Astrocyte (in vitro differentiated cells and primary cell): Measurements from ENCODE around the gene SOX1. TPM values are rescaled to one million over a fixed set of nuclear protein-coding genes. Genes with fewer than 3 reads are reported as not detected.
A peak's percentile ranks its signal among the peaks of the same experiment; 100 is the strongest.

Experiments
- DNase-seq: peaks from one replicate; pipeline ENCODE4 v3.0.0-alpha.2; 2010; ENCODE audit warnings: low read depth
- FAIRE-seq: peaks from 2 replicates; lab custom pipeline; 2011; peaks lifted over from hg19 to GRCh38; lab: Jason Lieb, UNC
- H2AFZ ChIP-seq: 2 replicates; pipeline ENCODE4 v1.6.0; 2012; ENCODE audit warnings: low read depth, low read length, inconsistent platforms
- H3K27ac ChIP-seq: 2 replicates; pipeline ENCODE4 v1.5.1; 2011; ENCODE audit warnings: low read depth, low read length, inconsistent platforms
- H3K27me3 ChIP-seq: 2 replicates; pipeline ENCODE4 v1.6.0; 2011; ENCODE audit warnings: low read length, inconsistent platforms; ENCODE audit not compliant: insufficient read depth
- H3K36me3 ChIP-seq: 2 replicates; pipeline ENCODE4 v1.5.1; 2011; ENCODE audit warnings: low read length, inconsistent platforms; ENCODE audit not compliant: insufficient read depth
- H3K4me1 ChIP-seq: 2 replicates; pipeline ENCODE4 v1.5.1; 2011; ENCODE audit warnings: low read length, inconsistent platforms; ENCODE audit not compliant: insufficient read depth
- H3K4me2 ChIP-seq: 2 replicates; pipeline ENCODE4 v1.6.0; 2012; ENCODE audit warnings: low read length, inconsistent platforms
- H3K4me3 ChIP-seq: 2 replicates; pipeline ENCODE4 v1.5.1; 2011; ENCODE audit warnings: low read depth, mild to moderate bottlenecking, low read length, inconsistent platforms; ENCODE audit not compliant: insufficient read depth
- H3K79me2 ChIP-seq: 2 replicates; pipeline ENCODE4 v1.6.0; 2012; ENCODE audit warnings: mild to moderate bottlenecking, low read length, inconsistent platforms; ENCODE audit not compliant: insufficient read depth
- H3K9ac ChIP-seq: 2 replicates; pipeline ENCODE4 v1.6.0; 2012; ENCODE audit warnings: mild to moderate bottlenecking, low read length, inconsistent platforms
- H3K9me3 ChIP-seq: 2 replicates; pipeline ENCODE4 v1.5.1; 2012; ENCODE audit warnings: low read depth, mild to moderate bottlenecking, low read length, inconsistent platforms; ENCODE audit not compliant: insufficient read depth
- H4K20me1 ChIP-seq: 2 replicates; pipeline ENCODE4 v1.6.0; 2012; ENCODE audit warnings: low read length, inconsistent platforms; ENCODE audit not compliant: insufficient read depth
- H3K27ac Mint-ChIP-seq: one replicate; pipeline ENCODE4 v1.8.0; 2021; ENCODE audit warnings: mild to moderate bottlenecking, mixed read lengths; ENCODE audit not compliant: unreplicated experiment
- H3K27me3 Mint-ChIP-seq: one replicate; pipeline ENCODE4 v1.8.0; 2021; ENCODE audit warnings: low read depth, mixed read lengths; ENCODE audit not compliant: unreplicated experiment
- H3K36me3 Mint-ChIP-seq: one replicate; pipeline ENCODE4 v1.8.0; 2021; ENCODE audit warnings: low read depth, mixed read lengths; ENCODE audit not compliant: unreplicated experiment
- H3K4me1 Mint-ChIP-seq: one replicate; pipeline ENCODE4 v1.8.0; 2021; ENCODE audit warnings: low read depth, mixed read lengths; ENCODE audit not compliant: unreplicated experiment
- H3K4me3 Mint-ChIP-seq: one replicate; pipeline ENCODE4 v1.8.0; 2021; ENCODE audit warnings: mild to moderate bottlenecking, moderate library complexity, mixed read lengths; ENCODE audit not compliant: unreplicated experiment
- H3K9me3 Mint-ChIP-seq: one replicate; pipeline ENCODE4 v1.8.0; 2021; ENCODE audit warnings: mild to moderate bottlenecking, mixed read lengths; ENCODE audit not compliant: unreplicated experiment
- CTCF ChIP-seq: IDR thresholded peaks from 2 replicates; pipeline ENCODE4 v1.5.1; 2011; ENCODE audit warnings: low read depth, mild to moderate bottlenecking, inconsistent platforms, low read length, moderate library complexity; ENCODE audit not compliant: insufficient read depth
- EZH2 ChIP-seq: IDR thresholded peaks from 2 replicates; pipeline ENCODE4 v1.6.1; 2012; ENCODE audit warnings: mild to moderate bottlenecking, low read length, inconsistent platforms; ENCODE audit not compliant: insufficient read depth
- total RNA-seq: library from RNA; stranded (reverse); gene quantifications from 2 replicates; pipeline ENCODE4 v1.2.1, GENCODE V29; 2021

The SOX1 gene
- total RNA-seq, 1 donor from 2014 or later = not detected

DNA sequence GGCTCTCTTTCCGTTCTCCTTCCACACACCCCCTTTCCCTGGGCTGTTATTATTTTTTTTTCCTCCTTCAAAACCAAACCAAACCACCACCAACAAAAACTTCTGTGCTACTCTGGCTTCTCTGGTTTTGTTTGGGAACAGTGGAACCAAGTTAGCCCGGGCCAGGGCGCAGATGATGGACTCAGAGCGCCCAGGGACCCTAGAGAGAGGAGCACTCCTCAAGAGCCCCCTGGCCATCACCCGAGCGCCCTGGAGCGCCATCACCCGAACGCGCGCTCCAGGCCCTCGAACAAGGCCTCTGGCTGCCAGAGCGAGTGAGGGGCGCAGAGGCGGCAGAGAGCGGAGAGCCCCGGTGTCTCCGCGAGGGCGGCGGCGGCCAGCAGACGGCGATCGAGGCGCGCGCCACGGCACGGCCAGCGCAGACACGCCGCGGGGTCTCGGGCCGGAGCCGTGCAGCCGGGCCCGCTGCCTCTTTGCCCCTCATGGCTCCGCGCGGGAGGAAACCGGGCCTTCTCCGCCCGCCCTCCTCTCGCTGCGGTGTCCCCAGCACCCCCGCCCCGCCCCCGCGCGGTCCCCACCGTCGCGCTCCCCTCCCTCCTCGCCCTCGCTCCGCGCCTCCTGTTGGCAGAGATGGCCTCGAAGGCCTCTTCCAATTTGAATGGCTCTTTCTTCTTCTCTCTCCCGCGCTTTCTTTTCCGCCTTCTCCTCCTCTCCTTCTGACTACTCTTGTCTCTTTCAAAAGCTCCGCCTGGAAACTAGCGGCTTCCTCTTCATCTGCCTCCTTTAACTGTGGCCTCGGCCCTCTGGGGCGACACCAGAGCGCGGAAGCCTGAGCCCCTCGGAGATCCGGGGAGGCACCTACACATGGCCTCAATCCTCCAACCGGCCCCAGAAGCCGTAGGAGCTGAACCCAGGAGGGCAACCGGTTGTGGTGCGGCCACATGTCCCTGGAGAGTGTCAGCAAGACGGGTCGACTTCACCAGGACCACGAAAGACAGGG is 4.1 kb upstream of the SOX1 start:
- Histone ChIP-seq H3K4me2 (no peak overlapping the region), H3K27ac (no peak overlapping the region), H3K4me1 (no peaks in the 10 kb centered on the region), H3K36me3 (no peaks in the 10 kb centered on the region), H2AFZ (no peak overlapping the region), H3K9ac (no peak overlapping the region), H3K79me2 (no peaks in the 10 kb centered on the region), H4K20me1 (no peaks in the 10 kb centered on the region), H3K4me3 (no peak overlapping the region), H3K27me3 (peaks cover 69% of the 10 kb centered on the region), H3K9me3 (no peaks in the 10 kb centered on the region)
- no peaks in the 10 kb centered on the region for H3K4me1 Mint-ChIP-seq
- H3K4me3 Mint-ChIP-seq = no peak overlapping the region
- H3K9me3 Mint-ChIP-seq = peaks cover 24% of the 10 kb centered on the region
- FAIRE-seq (no peak), DNase-seq (no peak)
- H3K27ac Mint-ChIP-seq = peak overlapping the region; percentile 73
- H3K27me3 Mint-ChIP-seq = peaks cover 75% of the 10 kb centered on the region
- TF ChIP-seq CTCF = no peak
- peak; percentile 32 for TF ChIP-seq EZH2
- no peaks in the 10 kb centered on the region for H3K36me3 Mint-ChIP-seq

- Histone ChIP-seq H4K20me1 (no peaks in the 10 kb centered on the region), H3K4me1 (no peaks in the 10 kb centered on the region), H3K36me3 (no peaks in the 10 kb centered on the region), H3K27ac (no peak overlapping the region), H3K4me2 (no peak overlapping the region), H3K9ac (no peak overlapping the region), H2AFZ (no peak overlapping the region), H3K9me3 (no peaks in the 10 kb centered on the region), H3K79me2 (no peaks in the 10 kb centered on the region), H3K4me3 (no peak overlapping the region), H3K27me3 (peaks cover 68% of the 10 kb centered on the region)
- FAIRE-seq (no peak), DNase-seq (no peak)
- H3K9me3 Mint-ChIP-seq = peaks cover 25% of the 10 kb centered on the region
- H3K27ac Mint-ChIP-seq = no peak overlapping the region
- no peaks in the 10 kb centered on the region for H3K4me1 Mint-ChIP-seq
- no peak overlapping the region for H3K4me3 Mint-ChIP-seq
- H3K36me3 Mint-ChIP-seq = no peaks in the 10 kb centered on the region
- H3K27me3 Mint-ChIP-seq = peaks cover 66% of the 10 kb centered on the region
- no peak for TF ChIP-seq CTCF
- peak; percentile 56 for TF ChIP-seq EZH2
Observed at GRCh38 chr13:112063807-112064206, 3.1 kb upstream of the SOX1 start.

- TF ChIP-seq EZH2 (peak; percentile 9), CTCF (no peak)
- no peak overlapping the region for H3K27ac ChIP-seq
- DNase-seq (no peak), FAIRE-seq (no peak)
- H3K4me2 ChIP-seq = no peak overlapping the region
- peaks cover 68% of the 10 kb centered on the region for H3K27me3 ChIP-seq
- H3K9me3 ChIP-seq = no peaks in the 10 kb centered on the region
- H3K9ac ChIP-seq = no peak overlapping the region
- Mint-ChIP-seq H3K4me1 (no peaks in the 10 kb centered on the region), H3K36me3 (peaks cover under 1% of the 10 kb centered on the region), H3K27me3 (peaks cover 66% of the 10 kb centered on the region), H3K9me3 (peaks cover 28% of the 10 kb centered on the region), H3K27ac (no peak overlapping the region), H3K4me3 (no peak overlapping the region)
- H3K4me3 ChIP-seq = no peak overlapping the region
- no peaks in the 10 kb centered on the region for H3K36me3 ChIP-seq
- no peak overlapping the region for H2AFZ ChIP-seq
- no peaks in the 10 kb centered on the region for H3K79me2 ChIP-seq
- no peaks in the 10 kb centered on the region for H4K20me1 ChIP-seq
- H3K4me1 ChIP-seq = no peaks in the 10 kb centered on the region
Observed at GRCh38 chr13:112064222-112064621, 2.7 kb upstream of the SOX1 start.
